SK-N-SH (cell line): Measurements from ENCODE around the gene KRT6A. TPM values are rescaled to one million over a fixed set of nuclear protein-coding genes. Genes with fewer than 3 reads are reported as not detected.

Experiments
- CTCF ChIA-PET: fragments of 300-600, 350-600 bp; formaldehyde crosslinking; extraction: SDS; loops from one replicate; lab custom pipeline; 2021; lab: Yijun Ruan, JAX
- POLR2A ChIA-PET: fragments of 350-600 bp; sonication (Branson Sonifier 250); formaldehyde crosslinking; extraction: SDS; loops from one replicate; lab custom pipeline; 2020; ENCODE audit warnings: antibody characterized with exemption, inconsistent platforms; lab: Yijun Ruan, JAX
- DNase-seq: peaks from one replicate; pipeline ENCODE4 v3.0.0; 2012
- H2AFZ ChIP-seq: fragments of 200-600 bp; sonication (generic); 2 replicates; pipeline ENCODE4 v1.8.1; 2016; ENCODE audit warnings: antibody characterized with exemption, mild to moderate bottlenecking, low read depth
- H3F3A ChIP-seq: fragments of 200-600 bp; sonication (generic); replicated peaks from 2 replicates; pipeline ENCODE3; 2016; ENCODE audit warnings: antibody characterized with exemption, mild to moderate bottlenecking; ENCODE audit not compliant: insufficient read depth
- H3K27ac ChIP-seq, 2 experiments: fragments of 200-500 bp in 1 of 2; fragments of 200-600 bp in 1 of 2; sonication (Bioruptor generic) in 1 of 2; sonication (generic), shearing (Covaris generic) in 1 of 2; 2 replicates each; pipeline versions ENCODE4 v1.5.1 to v1.6.1; 2014 to 2016; ENCODE audit warnings: low read depth in 2 of 2, inconsistent platforms in 1 of 2, low read length in 1 of 2, mild to moderate bottlenecking in 1 of 2, mixed read lengths in 1 of 2
- H3K27me3 ChIP-seq: fragments of 200-600 bp; sonication (generic), shearing (Covaris generic); 2 replicates; pipeline ENCODE4 v1.6.1; 2016; ENCODE audit warnings: mixed run types; ENCODE audit not compliant: insufficient read depth
- H3K36me3 ChIP-seq, 2 experiments: fragments of 200-500 bp in 1 of 2; fragments of 200-600 bp in 1 of 2; sonication (Bioruptor generic) in 1 of 2; sonication (generic) in 1 of 2; replicated peaks in 1 of 2; 2 replicates each; pipeline versions ENCODE3 to v1.5.1; 2014 to 2016; ENCODE audit warnings: low read length in 1 of 2, mild to moderate bottlenecking in 1 of 2; ENCODE audit not compliant: insufficient read depth in 2 of 2, control insufficient read depth in 1 of 2
- H3K4me1 ChIP-seq, 2 experiments: fragments of 200-500 bp in 1 of 2; fragments of 200-600 bp in 1 of 2; sonication (Bioruptor generic) in 1 of 2; sonication (generic), shearing (Covaris generic) in 1 of 2; 2 replicates each; pipeline versions ENCODE4 v1.5.1 to v1.6.1; 2014 to 2016; ENCODE audit warnings: low read depth in 1 of 2, low read length in 1 of 2, mixed run types in 1 of 2; ENCODE audit not compliant: insufficient read depth in 2 of 2, control insufficient read depth in 1 of 2
- H3K4me2 ChIP-seq: fragments of 200-600 bp; sonication (generic), shearing (Covaris generic); 2 replicates; pipeline ENCODE4 v1.6.1; 2017; ENCODE audit warnings: mixed run types
- H3K4me3 ChIP-seq, 2 experiments: fragments of 200-500 bp in 1 of 2; fragments of 200-600 bp in 1 of 2; sonication (Bioruptor generic) in 1 of 2; sonication (generic), shearing (Covaris generic) in 1 of 2; 2 replicates each; pipeline versions ENCODE4 v1.5.1 to v1.8.1; 2014 to 2016; ENCODE audit warnings: low read depth in 2 of 2, inconsistent platforms in 1 of 2, low read length in 1 of 2, mild to moderate bottlenecking in 1 of 2, mixed read lengths in 1 of 2, moderate library complexity in 1 of 2
- H3K79me2 ChIP-seq: fragments of 200-600 bp; sonication (generic); 2 replicates; pipeline ENCODE4 v1.8.1; 2017; ENCODE audit warnings: mild to moderate bottlenecking; ENCODE audit not compliant: insufficient read depth
- H3K9ac ChIP-seq: fragments of 200-600 bp; sonication (generic); 2 replicates; pipeline ENCODE4 v1.6.1; 2017; ENCODE audit warnings: mixed run types
- H3K9me2 ChIP-seq: fragments of 200-600 bp; sonication (generic); 2 replicates; pipeline ENCODE4 v1.6.1; 2017; ENCODE audit warnings: mixed run types
- H3K9me3 ChIP-seq: fragments of 200-600 bp; sonication (generic); 2 replicates; pipeline ENCODE4 v1.6.1; 2017; ENCODE audit warnings: mixed run types, mild to moderate bottlenecking, moderate library complexity
- H4K20me1 ChIP-seq: fragments of 200-600 bp; sonication (generic); 2 replicates; pipeline ENCODE4 v1.6.1; 2017; ENCODE audit warnings: mild to moderate bottlenecking, mixed run types; ENCODE audit not compliant: insufficient read depth
- CHD2 ChIP-seq: fragments of 150-350 bp; IDR thresholded peaks from 2 replicates; pipeline ENCODE4 v1.6.1; 2018; ENCODE audit warnings: low read length; ENCODE audit not compliant: partially characterized antibody
- ELF1 ChIP-seq: IDR thresholded peaks from 2 replicates; pipeline ENCODE4 v1.4.0; 2012
- EZH2phosphoT487 ChIP-seq: fragments of 200-600 bp; sonication (generic); IDR thresholded peaks from 2 replicates; pipeline ENCODE4 v1.6.1; 2017; ENCODE audit warnings: low read depth, mixed run types, mild to moderate bottlenecking, antibody characterized with exemption, moderate library complexity, borderline replicate concordance
- FOXM1 ChIP-seq: IDR thresholded peaks from 2 replicates; pipeline ENCODE4 v1.4.0; 2012; ENCODE audit warnings: low read depth, mild to moderate bottlenecking
- GABPA ChIP-seq: IDR thresholded peaks from 2 replicates; pipeline ENCODE4 v1.4.0; 2012; ENCODE audit warnings: low read depth, mild to moderate bottlenecking
- GATA2 ChIP-seq: sonication (generic); formaldehyde crosslinking; IDR thresholded peaks from 2 replicates; pipeline ENCODE4 v1.5.0; 2020; ENCODE audit warnings: mild to moderate bottlenecking, missing genetic modification reagents
- MAX ChIP-seq: IDR thresholded peaks from 2 replicates; pipeline ENCODE4 v1.4.0; 2012; ENCODE audit warnings: low read depth
- MXI1 ChIP-seq: IDR thresholded peaks from 2 replicates; pipeline ENCODE4 v1.6.1; 2012; ENCODE audit warnings: mild to moderate bottlenecking, low read depth, low read length, improper control_type of control experiment
- NRF1 ChIP-seq: IDR thresholded peaks from 2 replicates; pipeline ENCODE4 v1.6.1; 2012; ENCODE audit warnings: low read depth, mild to moderate bottlenecking, low read length
- PBX3 ChIP-seq: IDR thresholded peaks from 2 replicates; pipeline ENCODE4; 2012
- POLR2AphosphoS5 ChIP-seq: IDR thresholded peaks from 2 replicates; pipeline ENCODE4 v1.6.1; 2012; ENCODE audit warnings: low read depth, low read length
- RCOR1 ChIP-seq: fragments of 150-350 bp; IDR thresholded peaks from 2 replicates; pipeline ENCODE4 v1.6.1; 2017; ENCODE audit warnings: antibody characterized with exemption, low read length
- RFX5 ChIP-seq: IDR thresholded peaks from 2 replicates; pipeline ENCODE4 v1.6.1; 2012; ENCODE audit warnings: mild to moderate bottlenecking, improper control_type of control experiment, low read length
- RXRA ChIP-seq: IDR thresholded peaks from 2 replicates; pipeline ENCODE4 v1.4.0; 2012; ENCODE audit warnings: low read depth, mild to moderate bottlenecking, borderline replicate concordance
- SIN3A ChIP-seq: IDR thresholded peaks from 2 replicates; pipeline ENCODE4 v1.6.1; 2012; ENCODE audit warnings: low read depth, mild to moderate bottlenecking, low read length, moderate library complexity, borderline replicate concordance
- SMC3 ChIP-seq: IDR thresholded peaks from 2 replicates; pipeline ENCODE4 v1.6.1; 2012; ENCODE audit warnings: low read depth, low read length, improper control_type of control experiment
- TEAD4 ChIP-seq: IDR thresholded peaks from 2 replicates; pipeline ENCODE4 v1.4.0; 2012; ENCODE audit warnings: mild to moderate bottlenecking, borderline replicate concordance; ENCODE audit not compliant: insufficient read depth
- USF1 ChIP-seq: IDR thresholded peaks from 2 replicates; pipeline ENCODE4 v1.4.0; 2012; ENCODE audit warnings: low read depth, borderline replicate concordance
- WGBS: methylation state at CpG from one replicate; pipeline ENCODE4 v1.1.6; 2017; ENCODE audit warnings: low lambda C conversion rate; 5-methylcytosine and 5-hydroxymethylcytosine counted together
- polyA plus RNA-seq, 3 experiments: library from polyadenylated mRNA; depleted of rRNA; stranded (reverse); fragments of >200 nt; gene quantifications; 2 replicates each; pipeline ENCODE4 v1.2.3, GENCODE V29; 2012

Gene KRT6A
- polyA plus RNA-seq, 1 of the 3 experiments (the other 2 are of a cell fraction) = not detected

GRCh38 chr12:52529846-52530245 lies 36.8 kb upstream of the KRT6A start:
- WGBS = 25% methylated on average over 9 of the region's 9 CpGs
- no peak for DNase-seq
- Histone ChIP-seq H3K27ac (no peak overlapping the region), H3K27me3 (peaks cover 29% of the 10 kb centered on the region; the same call in 1 of the 2 replicates), H3K9me2 (no peaks in the 10 kb centered on the region), H3K4me3 (no peak overlapping the region), H3K79me2 (no peaks in the 10 kb centered on the region), H2AFZ (no peak overlapping the region), H3F3A (no peaks in the 10 kb centered on the region), H3K9me3 (no peaks in the 10 kb centered on the region), H3K36me3 (no peaks in the 10 kb centered on the region), H3K4me2 (no peak overlapping the region), H3K9ac (no peak overlapping the region), H3K4me1 (no peaks in the 10 kb centered on the region), H4K20me1 (no peaks in the 10 kb centered on the region)
- ChIA-PET CTCF (no interaction called here), POLR2A (no interaction called here)
- TF ChIP-seq POLR2AphosphoS5 (no peak), SIN3A (no peak)

- H3K4me1 ChIP-seq = no peaks in the 10 kb centered on the region
- H3K9me3 ChIP-seq = no peaks in the 10 kb centered on the region
- no peaks in the 10 kb centered on the region for H3K79me2 ChIP-seq
- H3K36me3 ChIP-seq = no peaks in the 10 kb centered on the region
- DNase-seq = no peak
- TF ChIP-seq MAX (no peak), FOXM1 (no peak), PBX3 (no peak), SIN3A (no peak), NRF1 (no peak), TEAD4 (no peak), ELF1 (no peak), EZH2phosphoT487 (no peak), SMC3 (no peak), RCOR1 (no peak), RXRA (no peak), POLR2AphosphoS5 (no peak), GABPA (no peak), RFX5 (no peak), USF1 (no peak), GATA2 (CRISPR knock-in tag) (no peak), MXI1 (no peak), CHD2 (no peak)
- H3K9me2 ChIP-seq = no peaks in the 10 kb centered on the region
- no peak overlapping the region for H3K4me3 ChIP-seq
- H3K4me2 ChIP-seq = no peak overlapping the region
- no peak overlapping the region for H2AFZ ChIP-seq
- no peaks in the 10 kb centered on the region for H4K20me1 ChIP-seq
- H3K27ac ChIP-seq = no peak overlapping the region
- ChIA-PET POLR2A (no interaction called here), CTCF (no interaction called here)
- H3F3A ChIP-seq = no peaks in the 10 kb centered on the region
- WGBS = 51% methylated on average over 2 of the region's 2 CpGs
- no peak overlapping the region for H3K9ac ChIP-seq
- peaks cover 33% of the 10 kb centered on the region; the same call in 1 of the 2 replicates for H3K27me3 ChIP-seq
Observed at GRCh38 chr12:52529417-52529816, 36.4 kb upstream of the KRT6A start.
